ENCODE results near the gene PLCH1. TPM values are rescaled to one million over a fixed set of nuclear protein-coding genes. Genes with fewer than 3 reads are reported as not detected.

Gene PLCH1
- total RNA-seq, 1 experiment from 2014 or later = 1.4 TPM

- Histone ChIP-seq H3K4me2 (no peak overlapping the region), H3K36me3 (ENCODE audit: low read depth) (no peaks in the 10 kb centered on the region), H3F3A (ENCODE audit: insufficient read depth, low read depth) (no peaks in the 10 kb centered on the region), H3K79me2 (ENCODE audit: low read depth) (no peaks in the 10 kb centered on the region), H3K4me3 (no peak overlapping the region), H3K27ac (no peak overlapping the region), H2AFZ (no peak overlapping the region), H4K20me1 (ENCODE audit: insufficient read depth) (no peaks in the 10 kb centered on the region), H3K27me3 (ENCODE audit: insufficient read depth, low read depth) (no peaks in the 10 kb centered on the region), H3K9me2 (ENCODE audit: insufficient read depth) (no peaks in the 10 kb centered on the region), H3K4me1 (replicated peaks; ENCODE audit: insufficient read depth) (no peaks in the 10 kb centered on the region), H3K9me3 (ENCODE audit: insufficient read depth, low read depth) (0 out of 2 replicates have a peak, but pooled peaks cover 5% of the 10 kb centered on the region)
- BruUV-seq (replicated peaks) = no TSS peak
- TF ChIP-seq CTCF (conservative IDR thresholded peaks at IDR 0.05) (no peak), EZH2 (IDR thresholded peaks at IDR 0.05; ENCODE audit: low read depth) (no peak)
- ChIA-PET POLR2A (ENCODE audit: unreplicated experiment) (interaction anchor here (0.6 kb wide), 1 partner anchor 145 kb away, joined by 3 read pairs; no protein-coding TSS in a partner anchor), CTCF (interaction anchor here (0.6 kb wide), 1 partner anchor 15 kb away, joined by 3 read pairs; no protein-coding TSS in a partner anchor)
- intact Hi-C loops (cut with micrococcal nuclease; ENCODE audit: unreplicated experiment) = no loop called here
- DNase-seq = no peak
Measured at GRCh38 chr3:155611456-155611855, 133.4 kb downstream of the PLCH1 start.

GRCh38 chr3:155609586-155609985, 135.3 kb downstream of the PLCH1 start:
- TF ChIP-seq EZH2 (IDR thresholded peaks at IDR 0.05; ENCODE audit: low read depth) (no peak), CTCF (conservative IDR thresholded peaks at IDR 0.05) (no peak)
- no peaks in the 10 kb centered on the region for H3F3A ChIP-seq (ENCODE audit: insufficient read depth, low read depth)
- POLR2A ChIA-PET (ENCODE audit: unreplicated experiment) = no interaction called here
- H3K9me2 ChIP-seq (ENCODE audit: insufficient read depth) = no peaks in the 10 kb centered on the region
- no peaks in the 10 kb centered on the region for H3K36me3 ChIP-seq (ENCODE audit: low read depth)
- BruUV-seq (replicated peaks) = no TSS peak
- intact Hi-C loops (cut with micrococcal nuclease; ENCODE audit: unreplicated experiment) = no loop called here
- H4K20me1 ChIP-seq (ENCODE audit: insufficient read depth) = no peaks in the 10 kb centered on the region
- no peak overlapping the region for H2AFZ ChIP-seq
- no peaks in the 10 kb centered on the region for H3K27me3 ChIP-seq (ENCODE audit: insufficient read depth, low read depth)
- CTCF ChIA-PET = no interaction called here
- H3K4me3 ChIP-seq = no peak overlapping the region
- DNase-seq = no peak
- H3K79me2 ChIP-seq (ENCODE audit: low read depth) = no peaks in the 10 kb centered on the region
- H3K4me2 ChIP-seq = no peak overlapping the region
- H3K27ac ChIP-seq = no peak overlapping the region
- H3K4me1 ChIP-seq (replicated peaks; ENCODE audit: insufficient read depth) = peaks cover 6% of the 10 kb centered on the region; the same call in 1 of the 2 replicates
- 0 out of 2 replicates have a peak, but pooled peaks cover 3% of the 10 kb centered on the region for H3K9me3 ChIP-seq (ENCODE audit: insufficient read depth, low read depth)

- H3K36me3 ChIP-seq (ENCODE audit: low read depth) = no peaks in the 10 kb centered on the region
- no peak overlapping the region for H3K4me3 ChIP-seq
- H3K4me1 ChIP-seq (replicated peaks; ENCODE audit: insufficient read depth) = peaks cover 6% of the 10 kb centered on the region; the same call in 1 of the 2 replicates
- no TSS peak for BruUV-seq (replicated peaks)
- no peaks in the 10 kb centered on the region for H3F3A ChIP-seq (ENCODE audit: insufficient read depth, low read depth)
- POLR2A ChIA-PET (ENCODE audit: unreplicated experiment) = no interaction called here
- intact Hi-C loops (cut with micrococcal nuclease; ENCODE audit: unreplicated experiment) = no loop called here
- H3K27me3 ChIP-seq (ENCODE audit: insufficient read depth, low read depth) = no peaks in the 10 kb centered on the region
- no peak for DNase-seq
- H4K20me1 ChIP-seq (ENCODE audit: insufficient read depth) = no peaks in the 10 kb centered on the region
- H3K79me2 ChIP-seq (ENCODE audit: low read depth) = no peaks in the 10 kb centered on the region
- H3K9me3 ChIP-seq (ENCODE audit: insufficient read depth, low read depth) = 0 out of 2 replicates have a peak, but pooled peaks cover 3% of the 10 kb centered on the region
- H3K4me2 ChIP-seq = no peak overlapping the region
- TF ChIP-seq CTCF (conservative IDR thresholded peaks at IDR 0.05) (no peak), EZH2 (IDR thresholded peaks at IDR 0.05; ENCODE audit: low read depth) (no peak)
- H3K27ac ChIP-seq = no peak overlapping the region
- CTCF ChIA-PET = no interaction called here
- no peaks in the 10 kb centered on the region for H3K9me2 ChIP-seq (ENCODE audit: insufficient read depth)
- H2AFZ ChIP-seq = no peak overlapping the region; the same call in 1 of the 2 replicates
Measured at GRCh38 chr3:155608228-155608920, 136.5 kb downstream of the PLCH1 start.
